PC-9 (cell line): ENCODE data around the gene ZMPSTE24. TPM values are rescaled to one million over a fixed set of nuclear protein-coding genes. Genes with fewer than 3 reads are reported as not detected.

Experiments
- BruUV-seq: library from RNA; stranded (reverse); fragments of 400-500 nt; replicated peaks from 2 replicates; lab custom pipeline; 2021; lab: Mats Ljungman, UMichigan
- CTCF ChIA-PET: fragments of 300-600 bp; sonication (Branson Sonifier 250); formaldehyde crosslinking; loops from one replicate; lab custom pipeline; 2022; ENCODE audit warnings: antibody characterized with exemption; lab: Charles Lee
- POLR2A ChIA-PET: fragments of 300-600 bp; sonication (Branson Sonifier 250); formaldehyde crosslinking; loops from one replicate; lab custom pipeline; 2022; ENCODE audit warnings: antibody characterized with exemption; ENCODE audit not compliant: unreplicated experiment; lab: Charles Lee
- DNase-seq, 2 experiments: peaks; one replicate each; pipeline versions ENCODE4 v3.0.0 to v3.0.0-alpha.2; 2015 to 2022; ENCODE audit warnings: mixed read lengths in 1 of 2
- H2AFZ ChIP-seq: fragments of 200-600 bp; sonication (generic); 2 replicates; pipeline ENCODE4 v1.8.1; 2017; ENCODE audit warnings: antibody characterized with exemption
- H3F3A ChIP-seq: fragments of 200-600 bp; sonication (generic); 2 replicates; pipeline ENCODE4 v1.8.1; 2017; ENCODE audit warnings: antibody characterized with exemption, mild to moderate bottlenecking, low read depth; ENCODE audit not compliant: insufficient read depth
- H3K27ac ChIP-seq: fragments of 200-600 bp; sonication (generic); 2 replicates; pipeline ENCODE4 v1.6.1; 2016; ENCODE audit warnings: mixed run types
- H3K27me3 ChIP-seq: fragments of 200-600 bp; sonication (generic); 2 replicates; pipeline ENCODE4 v1.6.1; 2016; ENCODE audit warnings: low read depth, mixed run types; ENCODE audit not compliant: insufficient read depth
- H3K36me3 ChIP-seq: fragments of 200-600 bp; sonication (generic); 2 replicates; pipeline ENCODE4 v1.6.1; 2016; ENCODE audit warnings: low read depth, mixed run types
- H3K4me1 ChIP-seq: fragments of 200-600 bp; sonication (generic); replicated peaks from 2 replicates; pipeline ENCODE4 v1.6.1; 2016; ENCODE audit warnings: mixed run types; ENCODE audit not compliant: insufficient read depth
- H3K4me2 ChIP-seq: fragments of 200-600 bp; sonication (generic); 2 replicates; pipeline ENCODE4 v1.6.1; 2017; ENCODE audit warnings: mixed run types
- H3K4me3 ChIP-seq: fragments of 200-600 bp; sonication (generic); 2 replicates; pipeline ENCODE4 v1.6.1; 2016; ENCODE audit warnings: mixed run types
- H3K79me2 ChIP-seq: fragments of 200-600 bp; sonication (generic); 2 replicates; pipeline ENCODE4 v1.6.1; 2017; ENCODE audit warnings: low read depth, mixed run types
- H3K9me2 ChIP-seq: fragments of 200-600 bp; sonication (generic); 2 replicates; pipeline ENCODE4 v1.8.1; 2017; ENCODE audit warnings: mild to moderate bottlenecking; ENCODE audit not compliant: insufficient read depth
- H3K9me3 ChIP-seq: fragments of 200-600 bp; sonication (generic); 2 replicates; pipeline ENCODE4 v1.8.1; 2016; ENCODE audit warnings: low read depth; ENCODE audit not compliant: insufficient read depth
- H4K20me1 ChIP-seq: fragments of 200-600 bp; sonication (generic); 2 replicates; pipeline ENCODE4 v1.8.1; 2017; ENCODE audit not compliant: insufficient read depth
- CTCF ChIP-seq: fragments of 200-600 bp; sonication (generic); conservative IDR thresholded peaks from 2 replicates; pipeline ENCODE4 v1.6.1; 2017; ENCODE audit warnings: mixed run types, antibody characterized with exemption, mild to moderate bottlenecking, moderate library complexity
- EZH2 ChIP-seq: fragments of 200-600 bp; sonication (generic); IDR thresholded peaks from 2 replicates; pipeline ENCODE4 v1.8.0; 2017; ENCODE audit warnings: antibody characterized with exemption, low read depth
- intact Hi-C: fragments of 100-400 bp; cut with micrococcal nuclease; formaldehyde crosslinking; loops from one replicate; pipeline ENCODE4 v1.10.0; 2022; ENCODE audit not compliant: unreplicated experiment
- total RNA-seq: library from RNA; stranded (reverse); gene quantifications from 2 replicates; pipeline ENCODE4 v1.2.3, GENCODE V29; 2021

Gene ZMPSTE24
- total RNA-seq, 1 experiment from 2014 or later: 55.8 TPM

- DNase-seq: no peak
- peaks cover 13% of the 10 kb centered on the region for H3F3A ChIP-seq
- H2AFZ ChIP-seq: no peak overlapping the region
- intact Hi-C loops: no loop called here
- BruUV-seq: no TSS peak
- ChIA-PET CTCF (no interaction called here), POLR2A (no interaction called here)
- H3K4me1 ChIP-seq: peaks cover 11% of the 10 kb centered on the region
- no peak overlapping the region for H3K4me3 ChIP-seq
- H4K20me1 ChIP-seq: no peaks in the 10 kb centered on the region
- no peaks in the 10 kb centered on the region for H3K36me3 ChIP-seq
- no peaks in the 10 kb centered on the region for H3K9me3 ChIP-seq
- peaks cover 25% of the 10 kb centered on the region for H3K79me2 ChIP-seq
- H3K4me2 ChIP-seq: no peak overlapping the region
- H3K9me2 ChIP-seq: no peaks in the 10 kb centered on the region
- H3K27ac ChIP-seq: no peak overlapping the region
- TF ChIP-seq CTCF (no peak), EZH2 (no peak)
- no peaks in the 10 kb centered on the region for H3K27me3 ChIP-seq
Observed at GRCh38 chr1:40252601-40253000, 5.4 kb upstream of the ZMPSTE24 start.

- H3K79me2 ChIP-seq: peaks cover 44% of the 10 kb centered on the region
Observed at GRCh38 chr1:40255231-40255630, 2.8 kb upstream of the ZMPSTE24 start.

GRCh38 chr1:40256401-40257084, 1.5 kb upstream of the ZMPSTE24 start:
- H3K79me2 ChIP-seq: peaks cover 56% of the 10 kb centered on the region
- H3F3A ChIP-seq: peaks cover 19% of the 10 kb centered on the region
- intact Hi-C loops: loop anchor here (5.0 kb wide), 1 partner anchor 81 kb away; no protein-coding TSS in a partner anchor
- peak overlapping the region; percentile 82 for H3K4me2 ChIP-seq
- H4K20me1 ChIP-seq: no peaks in the 10 kb centered on the region
- H3K9me3 ChIP-seq: no peaks in the 10 kb centered on the region
- peaks cover 12% of the 10 kb centered on the region for H3K36me3 ChIP-seq
- peaks cover 11% of the 10 kb centered on the region for H3K4me1 ChIP-seq
- H3K9me2 ChIP-seq: no peaks in the 10 kb centered on the region
- ChIA-PET POLR2A (interaction anchor here (0.6 kb wide), 1 partner anchor 92 kb away, joined by 3 read pairs; no protein-coding TSS in a partner anchor), CTCF (no interaction called here)
- H2AFZ ChIP-seq: peak overlapping the region; percentile 95
- H3K27ac ChIP-seq: peak overlapping the region; percentile 96
- H3K4me3 ChIP-seq: peak overlapping the region; percentile 99
- no peaks in the 10 kb centered on the region for H3K27me3 ChIP-seq
- no peak for DNase-seq
- BruUV-seq: no TSS peak
- TF ChIP-seq EZH2: no peak
- TF ChIP-seq CTCF: no peak

More at GRCh38 chr1:40255231-40255630, 2.8 kb upstream of the ZMPSTE24 start:
- Histone ChIP-seq H3K4me1 (peaks cover 11% of the 10 kb centered on the region), H3K27me3 (no peaks in the 10 kb centered on the region), H2AFZ (no peak overlapping the region), H3K4me2 (no peak overlapping the region), H4K20me1 (no peaks in the 10 kb centered on the region), H3K9me2 (no peaks in the 10 kb centered on the region), H3K4me3 (no peak overlapping the region), H3K27ac (no peak overlapping the region), H3F3A (peaks cover 19% of the 10 kb centered on the region), H3K9me3 (no peaks in the 10 kb centered on the region), H3K36me3 (0 out of 2 replicates have a peak, but pooled peaks cover under 1% of the 10 kb centered on the region)
- no TSS peak for BruUV-seq
- intact Hi-C loops: loop anchor here (5.0 kb wide), 1 partner anchor 82 kb away; no protein-coding TSS in a partner anchor
- POLR2A ChIA-PET: no interaction called here
- no peak for DNase-seq
- no peak for TF ChIP-seq CTCF
- no peak for TF ChIP-seq EZH2
- CTCF ChIA-PET: no interaction called here
